ENCODE data around the gene IL16. TPM values are rescaled to one million over a fixed set of nuclear protein-coding genes. Genes with fewer than 3 reads are reported as not detected.

The IL16 gene
- total and polyA plus RNA-seq, 2 donors (not counting 1 experiment from before 2014, with no cell fraction given) = 181 to 287 TPM

- Histone ChIP-seq H3K36me3 (replicated peaks in 1 of 2; ENCODE audit: control extremely low read depth in 1 of 2, control insufficient read depth in 1 of 2, extremely low read depth in 1 of 2, insufficient read depth in 2 of 2, low read length in 1 of 2) (peaks cover 0 to 17% of the 10 kb centered on the region in 2 experiments), H4K20me1 (ENCODE audit: control insufficient read depth, insufficient read depth, low read length, poor library complexity, severe bottlenecking) (no peaks in the 10 kb centered on the region), H2AFZ (ENCODE audit: insufficient read depth, low read depth, low read length, poor library complexity, severe bottlenecking) (no peak overlapping the region), H3K27me3 (replicated peaks in 1 of 4; ENCODE audit: control extremely low read depth in 1 of 4, control insufficient read depth in 3 of 4, insufficient read depth in 4 of 4, low read length in 3 of 4) (no peaks in the 10 kb centered on the region), H3K9ac (ENCODE audit: low read length) (no peak overlapping the region), H3K4me2 (replicated peaks; ENCODE audit: low read depth, low read length, poor library complexity, severe bottlenecking) (no peak overlapping the region), H3K79me2 (ENCODE audit: control insufficient read depth, insufficient read depth, low read length) (peaks cover 61% of the 10 kb centered on the region), H3K4me3 (ENCODE audit: control extremely low read depth in 1 of 5, extremely low read depth in 1 of 5, insufficient read depth in 1 of 5, low read depth in 2 of 5, low read length in 4 of 5) (no peak overlapping the region), H3K27ac (ENCODE audit: low read length in 2 of 2) (no peak overlapping the region), H3K4me1 (ENCODE audit: control insufficient read depth in 2 of 2, insufficient read depth in 2 of 2, low read length in 2 of 2) (peaks cover 41 to 57% of the 10 kb centered on the region in 2 donors), H3K9me3 (ENCODE audit: control extremely low read depth in 1 of 3, control insufficient read depth in 2 of 3, insufficient read depth in 1 of 3, low read length in 2 of 3) (no peaks in the 10 kb centered on the region)
- CTCF ChIA-PET = interaction anchor here (1.7 to 20.0 kb wide), 2 partner anchors 46 to 56 kb away, joined by 5 to 306 read pairs; no protein-coding TSS in a partner anchor
- no peaks in the 10 kb centered on the region for H3K27me3 Mint-ChIP-seq
- DNase-seq = no peak
- peaks cover 55% of the 10 kb centered on the region for H3K4me1 Mint-ChIP-seq
- POLR2A ChIA-PET = interaction anchor here (0.6 kb wide), 1 partner anchor 44 kb away, joined by 3 read pairs; no protein-coding TSS in a partner anchor
- intact Hi-C loops (cut with micrococcal nuclease) = no loop called here
- no peak for ATAC-seq (ENCODE audit: low read depth)
- no peak overlapping the region for H3K4me3 Mint-ChIP-seq
- whole genome bisulfite sequencing (ENCODE audit: insufficient coverage) = 100% methylated on average over 1 of the region's 1 CpG
- no peak overlapping the region for H3K27ac Mint-ChIP-seq
- H3K9me3 Mint-ChIP-seq (ENCODE audit: insufficient read depth) = no peaks in the 10 kb centered on the region
- no peak for TF ChIP-seq EZH2 (IDR thresholded peaks at IDR 0.05; ENCODE audit: borderline replicate concordance, insufficient read depth, low read depth, low read length, poor library complexity, severe bottlenecking)
- TF ChIP-seq CTCF (IDR thresholded peaks at IDR 0.05) = no peak
Observed at GRCh38 chr15:81321667-81322066, 125.0 kb downstream of the IL16 start.

- Histone ChIP-seq H4K20me1 (ENCODE audit: control insufficient read depth, insufficient read depth, low read length, poor library complexity, severe bottlenecking) (no peaks in the 10 kb centered on the region), H3K4me1 (ENCODE audit: control insufficient read depth in 2 of 2, insufficient read depth in 2 of 2, low read length in 2 of 2) (peaks cover 32 to 46% of the 10 kb centered on the region in 2 donors), H3K4me2 (replicated peaks; ENCODE audit: low read depth, low read length, poor library complexity, severe bottlenecking) (peak overlapping the region; percentile 16), H3K79me2 (ENCODE audit: control insufficient read depth, insufficient read depth, low read length) (peaks cover 57% of the 10 kb centered on the region), H3K4me3 (ENCODE audit: control extremely low read depth in 1 of 5, extremely low read depth in 1 of 5, insufficient read depth in 1 of 5, low read depth in 2 of 5, low read length in 4 of 5) (no peak overlapping the region), H3K9ac (ENCODE audit: low read length) (no peak overlapping the region), H2AFZ (ENCODE audit: insufficient read depth, low read depth, low read length, poor library complexity, severe bottlenecking) (no peak overlapping the region), H3K36me3 (replicated peaks in 1 of 2; ENCODE audit: control extremely low read depth in 1 of 2, control insufficient read depth in 1 of 2, extremely low read depth in 1 of 2, insufficient read depth in 2 of 2, low read length in 1 of 2) (peaks cover 0 to 12% of the 10 kb centered on the region in 2 experiments), H3K9me3 (ENCODE audit: control extremely low read depth in 1 of 3, control insufficient read depth in 2 of 3, insufficient read depth in 1 of 3, low read length in 2 of 3) (no peaks in the 10 kb centered on the region), H3K27me3 (replicated peaks in 1 of 4; ENCODE audit: control extremely low read depth in 1 of 4, control insufficient read depth in 3 of 4, insufficient read depth in 4 of 4, low read length in 3 of 4) (no peaks in the 10 kb centered on the region), H3K27ac (ENCODE audit: low read length in 2 of 2) (no peak overlapping the region)
- ATAC-seq (ENCODE audit: low read depth) (no peak), DNase-seq (no peak)
- TF ChIP-seq CTCF (IDR thresholded peaks at IDR 0.05) = no peak
- no peak for TF ChIP-seq EZH2 (IDR thresholded peaks at IDR 0.05; ENCODE audit: borderline replicate concordance, insufficient read depth, low read depth, low read length, poor library complexity, severe bottlenecking)
- Mint-ChIP-seq H3K27ac (peak overlapping the region; percentile 32), H3K27me3 (no peaks in the 10 kb centered on the region), H3K4me3 (peak overlapping the region; percentile 47), H3K4me1 (peaks cover 45% of the 10 kb centered on the region), H3K9me3 (ENCODE audit: insufficient read depth) (no peaks in the 10 kb centered on the region)
- intact Hi-C loops (cut with micrococcal nuclease) = no loop called here
- CTCF ChIA-PET = interaction anchor here (0.8 to 20.0 kb wide), 5 partner anchors 13 to 57 kb away, joined by 3 to 306 read pairs (median 4); no protein-coding TSS in a partner anchor
- POLR2A ChIA-PET = no interaction called here
- WGBS (ENCODE audit: insufficient coverage) = 80% methylated on average over 5 of the region's 6 CpGs
Observed at GRCh38 chr15:81322676-81323253, 126.1 kb downstream of the IL16 start.
